HEK293 (cell line): ENCODE data around the gene NDRG4.

Experiments used
- CTCF ChIA-PET: fragments of 350-600 bp; formaldehyde crosslinking; extraction: SDS; loops from one replicate; lab custom pipeline; 2021; ENCODE audit warnings: antibody characterized with exemption; lab: Yijun Ruan, JAX
- POLR2A ChIA-PET: fragments of 300-600 bp; formaldehyde crosslinking; extraction: SDS; loops from one replicate; lab custom pipeline; 2020; ENCODE audit warnings: antibody characterized with exemption, inconsistent platforms; lab: Yijun Ruan, JAX
- H3K27ac ChIP-seq: fragments of 200-500 bp; sonication (Bioruptor generic); 2 replicates; pipeline ENCODE4 v1.5.1; 2014; ENCODE audit warnings: low read depth, low read length, control low read depth, inconsistent platforms; ENCODE audit errors: extremely low read depth
- H3K36me3 ChIP-seq, 2 experiments: fragments of 200-500 bp in 1 of 2; sonication (Bioruptor generic) in 1 of 2; 1 replicate in 1 of 2; 2 replicates in 1 of 2; pipeline ENCODE4 v1.5.1; 2014 to 2017; ENCODE audit warnings: inconsistent platforms in 2 of 2, low read length in 2 of 2; ENCODE audit not compliant: control insufficient read depth in 2 of 2, insufficient read depth in 1 of 2
- H3K4me1 ChIP-seq: fragments of 200-500 bp; sonication (Bioruptor generic); 2 replicates; pipeline ENCODE4 v1.5.1; 2014; ENCODE audit warnings: mild to moderate bottlenecking, low read length, inconsistent platforms; ENCODE audit not compliant: control insufficient read depth, insufficient read depth
- H3K4me3 ChIP-seq: 2 replicates; pipeline ENCODE4 v1.5.1; 2011; ENCODE audit warnings: low read depth, mild to moderate bottlenecking, control low read depth, low read length, moderate library complexity
- H3K9me3 ChIP-seq: fragments of 200-500 bp; sonication (Bioruptor generic); 2 replicates; pipeline ENCODE4 v1.5.1; 2014; ENCODE audit warnings: low read depth, low read length, inconsistent platforms; ENCODE audit not compliant: control insufficient read depth, insufficient read depth
- AEBP2 ChIP-seq: fragments of 450-650 bp; formaldehyde crosslinking; IDR thresholded peaks from 2 replicates; pipeline ENCODE4 v1.5.1; 2016; ENCODE audit warnings: missing biosample characterization, missing genetic modification characterization, borderline replicate concordance
- EGR2 ChIP-seq: fragments of 450-650 bp; formaldehyde crosslinking; IDR thresholded peaks from 2 replicates; pipeline ENCODE4 v1.5.1; 2016; ENCODE audit warnings: low read depth, missing biosample characterization, missing genetic modification characterization
- GFI1B ChIP-seq: fragments of 450-650 bp; formaldehyde crosslinking; IDR thresholded peaks from 2 replicates; pipeline ENCODE4 v1.5.1; 2016; ENCODE audit warnings: missing biosample characterization, missing genetic modification characterization
- GLIS2 ChIP-seq: fragments of 450-650 bp; formaldehyde crosslinking; IDR thresholded peaks from 2 replicates; pipeline ENCODE4 v1.5.1; 2016; ENCODE audit warnings: missing biosample characterization, missing genetic modification characterization
- KLF16 ChIP-seq: fragments of 450-650 bp; formaldehyde crosslinking; IDR thresholded peaks from 2 replicates; pipeline ENCODE4 v1.5.1; 2017; ENCODE audit warnings: missing biosample characterization, missing genetic modification characterization
- PRDM2 ChIP-seq: fragments of 450-650 bp; formaldehyde crosslinking; IDR thresholded peaks from 2 replicates; pipeline ENCODE4 v1.5.1; 2016; ENCODE audit warnings: missing biosample characterization, missing genetic modification characterization, borderline replicate concordance
- SETDB1 ChIP-seq: IDR thresholded peaks from one replicate; pipeline ENCODE4 v1.6.1; 2017; ENCODE audit warnings: mild to moderate bottlenecking, low read length, moderate library complexity, mixed read lengths; ENCODE audit not compliant: insufficient read length
- ZNF157 ChIP-seq: fragments of 450-650 bp; formaldehyde crosslinking; IDR thresholded peaks from 2 replicates; pipeline ENCODE4 v1.5.1; 2016; ENCODE audit warnings: missing biosample characterization, missing genetic modification characterization
- ZNF366 ChIP-seq: fragments of 450-650 bp; formaldehyde crosslinking; conservative IDR thresholded peaks from 2 replicates; pipeline ENCODE4 v1.5.1; 2016; ENCODE audit warnings: missing biosample characterization, missing genetic modification characterization
- ZNF548 ChIP-seq: fragments of 450-650 bp; formaldehyde crosslinking; IDR thresholded peaks from 2 replicates; pipeline ENCODE4 v1.5.1; 2016; ENCODE audit warnings: missing biosample characterization, missing genetic modification characterization
- ZNF600 ChIP-seq: fragments of 450-650 bp; formaldehyde crosslinking; IDR thresholded peaks from 2 replicates; pipeline ENCODE4 v1.5.1; 2016; ENCODE audit warnings: missing biosample characterization, missing genetic modification characterization
- ZNF610 ChIP-seq: fragments of 450-650 bp; formaldehyde crosslinking; IDR thresholded peaks from 2 replicates; pipeline ENCODE4 v1.5.1; 2016; ENCODE audit warnings: missing biosample characterization, missing genetic modification characterization, borderline replicate concordance
- ZNF658 ChIP-seq: fragments of 450-650 bp; formaldehyde crosslinking; IDR thresholded peaks from 2 replicates; pipeline ENCODE4; 2016; ENCODE audit warnings: missing biosample characterization, missing genetic modification characterization
- ZNF664 ChIP-seq: fragments of 450-650 bp; formaldehyde crosslinking; IDR thresholded peaks from 2 replicates; pipeline ENCODE4 v1.5.1; 2016; ENCODE audit warnings: missing biosample characterization, missing genetic modification characterization
- ZNF707 ChIP-seq: fragments of 450-650 bp; formaldehyde crosslinking; IDR thresholded peaks from 2 replicates; pipeline ENCODE4 v1.5.1; 2016; ENCODE audit warnings: missing biosample characterization, missing genetic modification characterization
- ZNF791 ChIP-seq: fragments of 450-650 bp; formaldehyde crosslinking; IDR thresholded peaks from 2 replicates; pipeline ENCODE4 v1.5.1; 2016; ENCODE audit warnings: missing biosample characterization, missing genetic modification characterization
- ZNF792 ChIP-seq: fragments of 450-650 bp; formaldehyde crosslinking; IDR thresholded peaks from 2 replicates; pipeline ENCODE4 v1.5.1; 2016; ENCODE audit warnings: missing biosample characterization, missing genetic modification characterization
- ZNF843 ChIP-seq: fragments of 450-650 bp; formaldehyde crosslinking; IDR thresholded peaks from 2 replicates; pipeline ENCODE4 v1.5.1; 2016; ENCODE audit warnings: missing biosample characterization, missing genetic modification characterization
- ZSCAN16 ChIP-seq: fragments of 450-650 bp; formaldehyde crosslinking; IDR thresholded peaks from 2 replicates; pipeline ENCODE4 v1.5.1; 2016; ENCODE audit warnings: missing biosample characterization, missing genetic modification characterization
- ZSCAN23 ChIP-seq: fragments of 450-650 bp; formaldehyde crosslinking; IDR thresholded peaks from 2 replicates; pipeline ENCODE4 v1.5.1; 2016; ENCODE audit warnings: missing biosample characterization, missing genetic modification characterization
- TF ChIP-seq, protein P1 (sequence below): IDR thresholded peaks from 2 replicates; pipeline ENCODE4 v1.6.1; 2011; ENCODE audit warnings: mild to moderate bottlenecking, low read depth, low read length, borderline replicate concordance
- TF ChIP-seq, protein P2 (sequence below): fragments of 450-650 bp; formaldehyde crosslinking; IDR thresholded peaks from 2 replicates; pipeline ENCODE4; 2016; ENCODE audit warnings: missing biosample characterization, missing genetic modification characterization
- TF ChIP-seq, protein P3 (sequence below): fragments of 450-650 bp; formaldehyde crosslinking; IDR thresholded peaks from 2 replicates; pipeline ENCODE4 v1.5.1; 2017; ENCODE audit warnings: missing biosample characterization, missing genetic modification characterization

The NDRG4 gene

DNA sequence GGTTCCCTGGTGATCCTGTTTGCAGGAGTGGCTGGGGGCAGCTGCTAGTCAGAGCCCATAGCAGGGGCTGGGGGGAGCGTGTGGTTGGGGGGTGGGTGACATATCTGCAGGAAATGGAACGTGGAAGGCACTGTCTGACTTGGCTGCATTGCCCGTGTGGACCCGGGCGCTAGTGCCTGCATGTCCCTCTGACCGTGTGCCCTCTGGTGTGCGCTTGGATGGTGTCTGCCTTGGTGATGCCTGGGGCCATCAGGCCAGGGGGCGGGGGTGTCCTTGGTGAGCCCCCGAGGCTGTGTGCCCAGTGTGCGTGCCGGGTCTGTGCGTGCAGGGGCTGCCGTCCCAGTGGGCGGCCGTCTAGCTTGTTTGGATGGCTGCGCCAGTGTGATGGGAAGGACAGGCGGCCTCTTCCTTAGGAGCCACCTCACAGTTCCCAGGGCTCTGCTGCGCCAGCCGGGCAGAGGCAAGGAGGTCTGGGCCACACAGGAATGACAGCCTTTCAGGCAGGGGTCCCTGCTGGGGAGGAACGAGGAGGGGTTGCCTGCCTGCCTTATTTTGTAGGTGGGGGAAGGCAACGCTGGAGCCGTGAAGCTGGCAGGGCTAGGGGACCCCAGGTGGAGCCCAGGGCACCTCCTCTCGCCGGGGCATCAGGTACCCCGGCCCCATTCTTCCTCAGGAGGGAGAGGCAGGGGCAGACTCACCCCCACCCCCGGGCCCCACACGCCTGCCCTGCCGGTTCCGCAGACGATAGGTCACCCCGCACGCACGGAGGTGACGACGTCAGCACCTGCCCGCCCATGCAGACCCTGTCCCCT, 693 bp downstream of the NDRG4 start (continued):
- TF ChIP-seq, protein P1, sequence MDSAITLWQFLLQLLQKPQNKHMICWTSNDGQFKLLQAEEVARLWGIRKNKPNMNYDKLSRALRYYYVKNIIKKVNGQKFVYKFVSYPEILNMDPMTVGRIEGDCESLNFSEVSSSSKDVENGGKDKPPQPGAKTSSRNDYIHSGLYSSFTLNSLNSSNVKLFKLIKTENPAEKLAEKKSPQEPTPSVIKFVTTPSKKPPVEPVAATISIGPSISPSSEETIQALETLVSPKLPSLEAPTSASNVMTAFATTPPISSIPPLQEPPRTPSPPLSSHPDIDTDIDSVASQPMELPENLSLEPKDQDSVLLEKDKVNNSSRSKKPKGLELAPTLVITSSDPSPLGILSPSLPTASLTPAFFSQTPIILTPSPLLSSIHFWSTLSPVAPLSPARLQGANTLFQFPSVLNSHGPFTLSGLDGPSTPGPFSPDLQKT, result no peak

DNA sequence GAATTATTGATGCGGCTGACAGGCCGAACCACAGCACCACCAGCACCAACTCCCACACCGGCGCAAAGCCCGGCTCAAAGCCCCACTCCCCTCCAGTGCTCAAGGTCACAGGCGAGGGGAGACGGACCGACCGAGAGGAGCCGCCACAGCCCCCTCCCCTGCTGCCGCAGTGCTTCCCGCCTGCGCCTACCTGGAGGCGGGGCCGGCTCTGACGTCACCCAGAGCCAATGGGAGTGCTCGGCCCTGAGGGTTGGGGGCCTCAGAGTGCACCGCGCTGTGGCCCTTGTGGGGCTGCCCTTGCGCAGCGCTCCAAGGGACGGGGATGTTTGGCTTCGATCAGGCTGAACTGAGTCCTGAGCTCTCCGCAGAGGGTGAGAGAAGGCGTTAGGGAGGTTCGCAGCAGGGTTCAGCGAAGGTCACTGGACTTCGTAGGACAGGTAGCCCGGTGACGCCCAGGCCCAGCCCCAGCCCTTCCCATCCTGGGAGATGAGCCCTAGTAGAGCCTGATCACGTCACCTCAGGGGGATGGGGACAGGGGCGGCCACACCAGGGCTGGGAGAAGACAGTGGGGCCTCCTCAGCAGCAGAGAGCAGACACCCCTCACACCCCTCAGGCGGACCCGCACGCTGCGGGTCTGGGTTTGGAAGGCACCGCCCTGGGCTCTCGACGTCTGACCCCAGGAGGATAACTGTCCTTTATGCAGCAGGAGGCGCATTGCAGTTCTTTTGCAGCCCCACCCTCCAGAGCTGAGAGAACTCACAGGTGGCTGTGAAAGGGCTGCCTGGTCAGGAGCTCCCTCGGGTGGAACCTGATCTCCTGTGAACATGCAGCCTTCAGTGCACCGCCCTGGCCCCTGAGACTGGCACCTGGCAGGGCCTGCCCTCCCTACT, 1.5 kb downstream of the NDRG4 start:
- peaks cover 0 to 5% of the 10 kb centered on the region in 2 experiments; a peak in 1 of 3 replicates for H3K36me3 ChIP-seq
- ChIA-PET POLR2A (no interaction called here), CTCF (interaction anchor here (0.6 to 2.2 kb wide), 6 partner anchors 11 to 487 kb away, joined by 3 to 7 read pairs (median 4); no protein-coding TSS in a partner anchor)
- peak overlapping the region; percentile 31 for H3K4me3 ChIP-seq
- no peaks in the 10 kb centered on the region for H3K9me3 ChIP-seq
- peak overlapping the region; percentile 31; the same call in 1 of the 2 replicates for H3K27ac ChIP-seq
- H3K4me1 ChIP-seq, result peaks cover 5% of the 10 kb centered on the region
- TF ChIP-seq, protein P2, sequence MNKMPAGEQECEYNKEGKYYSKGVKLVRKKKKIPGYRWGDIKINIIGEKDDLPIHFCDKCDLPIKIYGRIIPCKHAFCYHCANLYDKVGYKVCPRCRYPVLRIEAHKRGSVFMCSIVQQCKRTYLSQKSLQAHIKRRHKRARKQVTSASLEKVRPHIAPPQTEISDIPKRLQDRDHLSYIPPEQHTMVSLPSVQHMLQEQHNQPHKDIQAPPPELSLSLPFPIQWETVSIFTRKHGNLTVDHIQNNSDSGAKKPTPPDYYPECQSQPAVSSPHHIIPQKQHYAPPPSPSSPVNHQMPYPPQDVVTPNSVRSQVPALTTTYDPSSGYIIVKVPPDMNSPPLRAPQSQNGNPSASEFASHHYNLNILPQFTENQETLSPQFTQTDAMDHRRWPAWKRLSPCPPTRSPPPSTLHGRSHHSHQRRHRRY (tag by site-specific recombination), result no peak
- TF ChIP-seq ZNF366 (0 out of 2 replicates have a peak, but pooled peaks have one; percentile 17), KLF16 (tag by site-specific recombination) (peak; percentile 69; the same call in 1 of the 2 replicates), ZNF600 (tag by site-specific recombination) (no peak), EGR2 (peak; percentile 84), ZNF157 (tag by site-specific recombination) (no peak), ZNF610 (tag by site-specific recombination) (no peak), AEBP2 (tag by site-specific recombination) (no peak), ZSCAN16 (tag by site-specific recombination) (no peak), ZNF791 (tag by site-specific recombination) (no peak), SETDB1 (no peak), GLIS2 (tag by site-specific recombination) (peak; percentile 58), ZSCAN23 (no peak), PRDM2 (no peak), ZNF707 (tag by site-specific recombination) (no peak), ZNF843 (tag by site-specific recombination) (0 out of 2 replicates have a peak, but pooled peaks have one; percentile 13), ZNF658 (tag by site-specific recombination) (no peak), ZNF792 (tag by site-specific recombination) (peak; percentile 42; the same call in 1 of the 2 replicates), GFI1B (no peak), ZNF548 (no peak), ZNF664 (tag by site-specific recombination) (no peak)
- TF ChIP-seq, protein P3, sequence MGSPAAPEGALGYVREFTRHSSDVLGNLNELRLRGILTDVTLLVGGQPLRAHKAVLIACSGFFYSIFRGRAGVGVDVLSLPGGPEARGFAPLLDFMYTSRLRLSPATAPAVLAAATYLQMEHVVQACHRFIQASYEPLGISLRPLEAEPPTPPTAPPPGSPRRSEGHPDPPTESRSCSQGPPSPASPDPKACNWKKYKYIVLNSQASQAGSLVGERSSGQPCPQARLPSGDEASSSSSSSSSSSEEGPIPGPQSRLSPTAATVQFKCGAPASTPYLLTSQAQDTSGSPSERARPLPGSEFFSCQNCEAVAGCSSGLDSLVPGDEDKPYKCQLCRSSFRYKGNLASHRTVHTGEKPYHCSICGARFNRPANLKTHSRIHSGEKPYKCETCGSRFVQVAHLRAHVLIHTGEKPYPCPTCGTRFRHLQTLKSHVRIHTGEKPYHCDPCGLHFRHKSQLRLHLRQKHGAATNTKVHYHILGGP, result no peak
